Measurements from ENCODE around the gene UBE3A.

UBE3A gene

DNA sequence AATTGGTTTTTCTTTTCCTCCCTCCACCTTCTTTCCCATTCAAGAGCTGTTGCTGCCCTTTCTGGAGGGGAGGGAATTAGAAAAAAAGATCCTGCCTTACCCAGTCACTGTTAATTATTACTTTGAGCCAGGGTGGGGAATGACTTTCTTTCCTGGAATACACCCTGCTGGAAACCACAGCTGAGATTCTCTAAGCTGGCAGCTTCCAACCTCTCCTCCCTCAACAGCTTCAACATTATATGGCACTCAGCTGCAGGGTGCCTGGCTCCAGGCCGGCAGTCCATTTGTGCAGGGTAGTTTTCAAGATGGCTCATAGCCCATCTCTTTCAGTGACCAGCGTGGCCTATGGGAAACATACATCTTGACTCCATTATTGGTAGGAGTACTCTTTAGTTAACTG, 105.8 kb downstream of the UBE3A start:
- DNase-seq (ENCODE audit: low read depth in 4 of 4, low spot score in 1 of 4) = no peak

DNA sequence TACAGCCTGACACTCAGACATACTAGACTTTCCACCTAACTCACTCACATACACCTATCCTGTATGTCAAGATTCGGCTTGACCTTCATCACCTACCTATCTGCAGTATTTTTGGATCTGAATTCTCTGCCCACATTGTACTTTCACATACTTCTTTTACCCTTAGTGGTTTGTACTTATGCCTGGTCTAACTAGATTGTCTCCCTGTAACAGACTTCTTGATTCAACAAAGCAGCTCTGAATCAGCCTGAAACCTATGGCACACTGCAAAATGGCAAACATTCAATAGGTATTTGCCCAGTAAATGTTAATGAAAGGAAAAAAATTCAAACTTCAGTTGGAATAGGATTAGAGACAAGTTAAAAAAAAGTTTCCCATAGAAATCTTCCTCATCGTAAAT, 106.5 kb downstream of the UBE3A start:
- DNase-seq (ENCODE audit: low read depth in 4 of 4, low spot score in 1 of 4) = no peak

DNA sequence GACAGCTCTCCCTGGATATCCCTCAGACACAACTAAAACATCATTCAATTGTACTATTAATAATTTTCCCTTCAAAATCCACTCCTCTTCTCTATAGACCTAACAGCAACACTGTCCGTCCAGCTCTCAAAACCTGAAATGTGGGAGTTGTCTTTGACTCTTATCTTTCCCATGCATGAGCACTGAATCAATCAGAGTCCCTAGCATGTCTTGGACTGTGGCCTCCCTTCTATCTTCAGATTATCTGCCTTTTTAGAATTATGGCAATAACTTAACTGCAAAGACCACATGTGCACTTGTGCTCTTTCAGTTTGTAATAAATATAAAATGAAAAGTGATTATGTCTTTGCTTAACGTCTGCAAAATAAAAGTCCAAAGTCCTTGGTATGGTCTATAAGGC, 107.0 kb downstream of the UBE3A start:
- no peak for DNase-seq (ENCODE audit: low read depth in 4 of 4, low spot score in 1 of 4)

DNA sequence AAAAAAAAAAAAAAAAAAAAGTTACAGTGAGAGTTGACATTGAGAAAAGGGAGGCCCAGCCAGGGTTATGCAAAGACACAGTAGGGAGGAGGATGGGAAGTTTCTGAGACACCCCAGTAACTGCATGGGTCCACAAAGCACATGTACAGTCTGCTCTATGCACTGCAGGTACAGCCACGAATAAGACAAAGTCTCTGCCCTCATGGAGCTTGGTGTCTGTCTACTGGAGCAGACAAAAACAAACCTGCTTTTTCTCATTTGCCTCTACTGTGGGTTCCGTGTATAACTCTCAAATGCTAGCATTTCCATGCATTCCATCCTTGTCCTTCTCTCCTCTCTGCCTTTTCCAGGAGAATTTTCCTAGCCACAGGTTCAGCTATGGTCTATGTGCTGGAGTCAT, 107.4 kb downstream of the UBE3A start:
- no peak for DNase-seq (ENCODE audit: low read depth in 4 of 4, low spot score in 1 of 4)

DNA sequence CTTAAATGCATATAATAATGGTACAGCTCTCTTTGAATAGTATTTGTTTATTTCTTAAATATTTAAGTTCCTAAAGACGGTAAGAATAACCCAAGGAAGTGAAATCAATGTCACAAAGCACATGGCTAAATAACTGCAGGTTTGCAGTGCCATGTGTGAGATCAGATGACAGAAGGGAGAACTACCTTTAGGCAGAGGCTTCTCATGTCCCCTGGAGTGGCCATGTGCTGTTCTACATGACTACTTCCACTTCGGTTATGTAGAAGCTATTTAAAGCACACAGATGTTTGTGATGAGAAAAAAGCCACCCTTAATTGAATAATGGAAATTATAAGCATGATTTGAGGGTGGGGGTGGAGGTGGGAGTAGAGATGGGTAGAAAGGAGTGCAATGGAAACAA, 109.1 kb downstream of the UBE3A start:
- DNase-seq (ENCODE audit: low read depth in 4 of 4, low spot score in 1 of 4) = no peak

DNA sequence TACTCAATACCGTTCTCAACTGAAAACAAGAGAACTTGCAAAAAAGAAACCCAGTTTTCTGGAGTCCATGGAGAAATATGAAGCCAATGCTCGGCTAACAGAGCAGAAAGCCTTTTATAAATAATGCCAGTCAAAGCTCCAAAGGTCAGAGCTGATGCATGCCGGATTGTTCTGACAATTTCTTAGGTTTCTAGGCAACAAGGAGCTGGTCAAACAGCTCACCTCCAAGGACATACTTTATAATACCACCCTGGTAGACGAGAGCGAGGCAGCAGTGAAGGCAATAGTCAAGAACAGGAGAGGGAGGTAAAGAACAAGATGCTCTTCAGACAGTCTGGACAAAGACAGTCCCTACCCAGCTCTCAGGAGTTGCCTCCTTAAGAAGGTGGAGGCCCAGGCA, 111.1 kb downstream of the UBE3A start:
- no peak for DNase-seq (ENCODE audit: low read depth in 4 of 4, low spot score in 1 of 4)

DNA sequence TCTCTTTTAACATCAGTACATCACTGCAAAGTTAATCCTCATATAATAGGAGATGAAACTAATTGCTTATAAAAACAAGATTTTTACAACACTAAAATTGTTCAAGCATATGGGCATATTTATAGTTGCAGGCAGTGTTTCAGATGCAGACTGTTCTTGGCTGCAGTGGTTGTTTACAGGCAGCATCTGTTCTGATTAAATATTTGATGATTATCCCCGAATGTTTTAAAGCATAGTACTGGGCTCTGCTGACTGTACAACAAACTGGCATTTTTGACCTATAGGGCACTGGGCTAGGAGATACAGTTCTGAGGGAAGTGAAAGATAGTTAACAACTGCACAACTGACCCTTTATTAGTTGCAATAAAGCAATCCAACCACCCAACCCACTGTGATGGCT, 113.6 kb downstream of the UBE3A start:
- no peak for DNase-seq (ENCODE audit: low read depth in 4 of 4, low spot score in 1 of 4)

DNA sequence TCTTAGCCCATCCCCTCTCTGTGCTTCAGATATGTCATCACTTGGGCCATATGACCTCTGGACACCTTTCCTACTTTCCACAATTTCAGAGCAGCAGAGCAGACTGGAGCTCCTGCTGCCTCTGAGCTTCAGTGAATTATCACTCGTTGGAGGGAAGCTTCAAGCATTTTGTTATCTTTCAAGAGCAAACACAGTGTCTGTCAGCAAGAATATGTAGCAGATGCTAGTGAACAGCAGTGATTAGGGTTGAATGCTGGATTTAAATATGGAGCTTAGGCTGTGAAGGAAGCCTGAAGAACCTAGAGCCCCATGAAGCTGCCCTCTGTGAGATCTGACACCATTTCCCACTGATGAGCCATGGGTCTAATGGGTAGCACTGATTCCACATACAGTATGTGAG, 115.4 kb downstream of the UBE3A start:
- DNase-seq (ENCODE audit: low read depth in 4 of 4, low spot score in 1 of 4) = no peak

DNA sequence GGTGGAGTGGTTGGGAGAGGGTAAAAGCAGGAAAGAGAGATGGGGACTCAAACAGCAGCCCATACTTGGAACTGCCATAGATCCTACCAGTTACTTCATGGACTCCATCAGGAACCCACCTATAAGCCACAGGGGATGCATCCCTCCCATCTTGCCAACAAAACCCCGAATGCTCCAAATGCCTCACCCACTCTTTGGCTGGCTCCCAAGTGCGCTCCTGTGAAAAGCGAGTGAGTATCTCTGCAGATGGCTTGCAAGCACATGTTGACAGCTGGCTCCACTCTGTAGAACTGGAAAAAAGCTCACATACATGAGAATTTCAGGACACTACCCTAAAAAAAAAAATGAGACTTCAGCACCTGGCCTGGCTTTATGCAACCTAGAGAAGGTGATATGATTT, 151.0 kb downstream of the UBE3A start:
- DNase-seq (ENCODE audit: low read depth in 4 of 4, low spot score in 1 of 4) = no peak

Data from stimulated activated CD4-positive, alpha-beta T cell treated with anti-CD3 and anti-CD28 coated beads, Interleukin-1b, Interleukin-23, amount 100 ng/mL, for 24 hours (primary cell).